ENCODE measurements around the gene PRKCA. TPM values are rescaled to one million over a fixed set of nuclear protein-coding genes. Genes with fewer than 3 reads are reported as not detected.

PRKCA gene
- total and polyA plus RNA-seq, 10 of the 15 experiments (the other 5 are each of a cell fraction or from before 2014, with no cell fraction given): 0.11 to 14.6 (median 0.72) TPM

GRCh38 chr17:66378296-66378695, 75.9 kb downstream of the PRKCA start (continued):
- TF ChIP-seq, protein P1, sequence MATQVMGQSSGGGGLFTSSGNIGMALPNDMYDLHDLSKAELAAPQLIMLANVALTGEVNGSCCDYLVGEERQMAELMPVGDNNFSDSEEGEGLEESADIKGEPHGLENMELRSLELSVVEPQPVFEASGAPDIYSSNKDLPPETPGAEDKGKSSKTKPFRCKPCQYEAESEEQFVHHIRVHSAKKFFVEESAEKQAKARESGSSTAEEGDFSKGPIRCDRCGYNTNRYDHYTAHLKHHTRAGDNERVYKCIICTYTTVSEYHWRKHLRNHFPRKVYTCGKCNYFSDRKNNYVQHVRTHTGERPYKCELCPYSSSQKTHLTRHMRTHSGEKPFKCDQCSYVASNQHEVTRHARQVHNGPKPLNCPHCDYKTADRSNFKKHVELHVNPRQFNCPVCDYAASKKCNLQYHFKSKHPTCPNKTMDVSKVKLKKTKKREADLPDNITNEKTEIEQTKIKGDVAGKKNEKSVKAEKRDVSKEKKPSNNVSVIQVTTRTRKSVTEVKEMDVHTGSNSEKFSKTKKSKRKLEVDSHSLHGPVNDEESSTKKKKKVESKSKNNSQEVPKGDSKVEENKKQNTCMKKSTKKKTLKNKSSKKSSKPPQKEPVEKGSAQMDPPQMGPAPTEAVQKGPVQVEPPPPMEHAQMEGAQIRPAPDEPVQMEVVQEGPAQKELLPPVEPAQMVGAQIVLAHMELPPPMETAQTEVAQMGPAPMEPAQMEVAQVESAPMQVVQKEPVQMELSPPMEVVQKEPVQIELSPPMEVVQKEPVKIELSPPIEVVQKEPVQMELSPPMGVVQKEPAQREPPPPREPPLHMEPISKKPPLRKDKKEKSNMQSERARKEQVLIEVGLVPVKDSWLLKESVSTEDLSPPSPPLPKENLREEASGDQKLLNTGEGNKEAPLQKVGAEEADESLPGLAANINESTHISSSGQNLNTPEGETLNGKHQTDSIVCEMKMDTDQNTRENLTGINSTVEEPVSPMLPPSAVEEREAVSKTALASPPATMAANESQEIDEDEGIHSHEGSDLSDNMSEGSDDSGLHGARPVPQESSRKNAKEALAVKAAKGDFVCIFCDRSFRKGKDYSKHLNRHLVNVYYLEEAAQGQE (IDR thresholded peaks at IDR 0.05; ENCODE audit: low read depth, low read length): no peak
- TF ChIP-seq, protein P2, sequence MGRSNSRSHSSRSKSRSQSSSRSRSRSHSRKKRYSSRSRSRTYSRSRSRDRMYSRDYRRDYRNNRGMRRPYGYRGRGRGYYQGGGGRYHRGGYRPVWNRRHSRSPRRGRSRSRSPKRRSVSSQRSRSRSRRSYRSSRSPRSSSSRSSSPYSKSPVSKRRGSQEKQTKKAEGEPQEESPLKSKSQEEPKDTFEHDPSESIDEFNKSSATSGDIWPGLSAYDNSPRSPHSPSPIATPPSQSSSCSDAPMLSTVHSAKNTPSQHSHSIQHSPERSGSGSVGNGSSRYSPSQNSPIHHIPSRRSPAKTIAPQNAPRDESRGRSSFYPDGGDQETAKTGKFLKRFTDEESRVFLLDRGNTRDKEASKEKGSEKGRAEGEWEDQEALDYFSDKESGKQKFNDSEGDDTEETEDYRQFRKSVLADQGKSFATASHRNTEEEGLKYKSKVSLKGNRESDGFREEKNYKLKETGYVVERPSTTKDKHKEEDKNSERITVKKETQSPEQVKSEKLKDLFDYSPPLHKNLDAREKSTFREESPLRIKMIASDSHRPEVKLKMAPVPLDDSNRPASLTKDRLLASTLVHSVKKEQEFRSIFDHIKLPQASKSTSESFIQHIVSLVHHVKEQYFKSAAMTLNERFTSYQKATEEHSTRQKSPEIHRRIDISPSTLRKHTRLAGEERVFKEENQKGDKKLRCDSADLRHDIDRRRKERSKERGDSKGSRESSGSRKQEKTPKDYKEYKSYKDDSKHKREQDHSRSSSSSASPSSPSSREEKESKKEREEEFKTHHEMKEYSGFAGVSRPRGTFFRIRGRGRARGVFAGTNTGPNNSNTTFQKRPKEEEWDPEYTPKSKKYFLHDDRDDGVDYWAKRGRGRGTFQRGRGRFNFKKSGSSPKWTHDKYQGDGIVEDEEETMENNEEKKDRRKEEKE (IDR thresholded peaks at IDR 0.05): no peak
- TF ChIP-seq, protein P3, sequence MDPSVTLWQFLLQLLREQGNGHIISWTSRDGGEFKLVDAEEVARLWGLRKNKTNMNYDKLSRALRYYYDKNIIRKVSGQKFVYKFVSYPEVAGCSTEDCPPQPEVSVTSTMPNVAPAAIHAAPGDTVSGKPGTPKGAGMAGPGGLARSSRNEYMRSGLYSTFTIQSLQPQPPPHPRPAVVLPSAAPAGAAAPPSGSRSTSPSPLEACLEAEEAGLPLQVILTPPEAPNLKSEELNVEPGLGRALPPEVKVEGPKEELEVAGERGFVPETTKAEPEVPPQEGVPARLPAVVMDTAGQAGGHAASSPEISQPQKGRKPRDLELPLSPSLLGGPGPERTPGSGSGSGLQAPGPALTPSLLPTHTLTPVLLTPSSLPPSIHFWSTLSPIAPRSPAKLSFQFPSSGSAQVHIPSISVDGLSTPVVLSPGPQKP (IDR thresholded peaks at IDR 0.05; ENCODE audit: low read depth, low read length): no peak
- no peak for TF ChIP-seq ASH2L (IDR thresholded peaks at IDR 0.05; ENCODE audit: borderline replicate concordance, low read depth)
- TF ChIP-seq ZNF24 (IDR thresholded peaks at IDR 0.05): no peak
- no peak for TF ChIP-seq CBFB (IDR thresholded peaks at IDR 0.05; ENCODE audit: low read depth)

All from GM12878 (cell line).